Measurements from ENCODE around the gene FYN.

The FYN gene

DNA sequence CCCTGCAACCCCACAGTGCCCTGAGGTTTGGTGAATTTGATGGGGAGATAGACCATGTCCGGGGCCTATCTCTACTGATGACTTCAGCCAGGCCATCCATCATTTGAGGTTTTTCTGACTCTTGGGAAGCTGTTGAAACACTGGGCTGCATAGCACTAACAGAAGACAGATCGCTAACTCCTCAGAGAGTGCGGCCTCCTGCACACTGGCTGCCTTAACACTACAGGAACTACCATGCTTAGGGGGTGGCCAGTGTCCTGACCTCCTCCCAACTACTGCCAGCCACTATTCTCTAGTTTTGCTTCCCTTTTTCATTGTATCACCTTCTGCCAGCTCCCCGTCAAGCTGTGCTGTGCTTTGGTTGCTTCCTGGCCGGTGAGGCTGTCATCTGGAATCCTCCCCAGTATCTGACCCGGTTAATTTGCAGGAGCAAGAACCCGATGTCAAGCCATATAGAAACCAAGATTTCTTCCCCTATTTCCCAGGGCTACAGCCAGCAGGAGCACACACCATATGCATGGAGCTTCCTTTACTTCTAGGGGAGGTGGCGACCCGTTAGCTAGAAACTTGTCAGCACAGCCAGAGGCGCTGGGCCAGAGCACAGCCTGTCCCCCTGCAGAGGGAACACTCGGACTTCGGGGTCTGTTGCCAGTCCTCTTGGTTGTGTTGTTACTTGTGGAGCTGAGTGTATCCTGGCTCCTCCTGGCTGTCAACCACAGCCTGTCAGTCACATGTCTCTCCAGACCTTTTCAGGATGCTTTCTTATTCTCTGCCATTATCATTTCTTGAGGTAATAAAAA, 210.3 kb downstream of the FYN start:
- Histone ChIP-seq H3K4me3 (ENCODE audit: low read length) (no peak overlapping the region), H3K27me3 (ENCODE audit: control insufficient read depth, insufficient read depth, low read length) (no peaks in the 10 kb centered on the region), H3K9ac (ENCODE audit: low read length) (no peak overlapping the region), H3K9me3 (ENCODE audit: control insufficient read depth, low read length) (no peaks in the 10 kb centered on the region), H3K36me3 (ENCODE audit: control insufficient read depth, insufficient read depth, low read length) (no peaks in the 10 kb centered on the region), H3K4me1 (ENCODE audit: control insufficient read depth, insufficient read depth, low read length) (peaks cover 5% of the 10 kb centered on the region)

DNA sequence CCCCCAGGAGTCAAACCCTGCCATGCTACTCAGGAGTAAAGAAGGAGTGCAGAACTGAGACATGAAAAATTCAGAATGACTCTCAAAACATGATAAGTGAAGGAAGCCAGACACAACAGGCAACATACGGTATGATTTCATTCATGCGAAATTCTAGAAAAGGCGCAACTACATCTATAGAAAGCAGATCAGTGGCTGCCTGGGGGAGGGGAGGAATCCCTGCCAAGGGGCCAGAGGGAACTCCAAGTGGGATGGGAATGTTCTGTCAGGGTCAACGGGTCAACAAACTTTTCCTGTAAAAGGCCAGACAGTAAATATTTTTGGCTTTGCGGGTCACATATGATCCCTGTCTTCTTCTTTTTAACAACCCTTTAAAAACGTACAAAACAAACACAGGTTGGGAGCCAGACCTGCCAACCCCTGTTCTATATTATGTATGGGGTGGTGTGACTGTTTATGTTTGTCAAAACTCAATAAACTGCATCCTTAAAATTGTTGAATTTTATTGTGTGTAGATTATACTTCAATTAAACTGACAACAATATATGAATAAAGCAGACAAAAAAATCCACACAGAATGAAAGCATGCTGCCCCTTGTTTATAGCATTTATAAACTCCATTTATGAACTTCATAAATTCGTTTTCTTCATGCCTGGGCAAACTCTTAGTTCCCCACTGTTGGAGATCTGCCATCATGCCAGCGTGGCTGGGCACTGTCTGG, 211.0 kb downstream of the FYN start:
- peaks cover 5% of the 10 kb centered on the region for H3K4me1 ChIP-seq (ENCODE audit: control insufficient read depth, insufficient read depth, low read length)

DNA sequence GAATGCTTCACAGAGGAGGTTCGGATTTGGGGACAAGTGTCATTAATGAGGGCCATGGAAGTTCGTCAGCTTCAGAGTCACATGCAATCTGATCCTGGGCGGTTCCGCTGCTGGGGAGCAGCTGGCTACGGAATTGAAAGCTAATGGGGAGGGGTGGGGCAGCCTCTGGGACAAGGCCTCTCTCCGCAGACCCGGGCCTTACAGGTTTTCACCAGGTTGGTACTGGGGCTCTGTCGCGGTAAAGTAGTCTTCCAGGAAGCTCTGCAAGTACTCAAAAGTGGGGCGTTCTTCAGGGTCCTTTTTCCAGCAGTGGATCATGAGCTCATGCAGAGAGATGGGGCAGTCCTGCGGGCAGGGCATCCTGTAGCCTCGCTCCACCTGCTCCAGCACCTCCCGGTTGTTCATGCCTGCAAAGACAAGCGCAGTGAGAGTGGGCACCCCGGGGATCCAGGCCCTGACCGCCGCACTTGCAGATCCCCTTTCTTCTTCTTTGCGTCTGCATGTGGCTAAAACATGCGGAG, 211.7 kb downstream of the FYN start:
- Histone ChIP-seq H3K27me3 (ENCODE audit: control insufficient read depth, insufficient read depth, low read length) (no peaks in the 10 kb centered on the region), H3K9me3 (ENCODE audit: control insufficient read depth, low read length) (no peaks in the 10 kb centered on the region), H3K4me1 (ENCODE audit: control insufficient read depth, insufficient read depth, low read length) (peaks cover 5% of the 10 kb centered on the region), H3K36me3 (ENCODE audit: control insufficient read depth, insufficient read depth, low read length) (no peaks in the 10 kb centered on the region), H3K4me3 (ENCODE audit: low read length) (no peak overlapping the region), H3K9ac (ENCODE audit: low read length) (no peak overlapping the region)

More for the DNA sequence above, 211.0 kb downstream of the FYN start:
- Histone ChIP-seq H3K27me3 (ENCODE audit: control insufficient read depth, insufficient read depth, low read length) (no peaks in the 10 kb centered on the region), H3K9me3 (ENCODE audit: control insufficient read depth, low read length) (no peaks in the 10 kb centered on the region), H3K4me3 (ENCODE audit: low read length) (no peak overlapping the region), H3K9ac (ENCODE audit: low read length) (no peak overlapping the region), H3K36me3 (ENCODE audit: control insufficient read depth, insufficient read depth, low read length) (no peaks in the 10 kb centered on the region)

DNA sequence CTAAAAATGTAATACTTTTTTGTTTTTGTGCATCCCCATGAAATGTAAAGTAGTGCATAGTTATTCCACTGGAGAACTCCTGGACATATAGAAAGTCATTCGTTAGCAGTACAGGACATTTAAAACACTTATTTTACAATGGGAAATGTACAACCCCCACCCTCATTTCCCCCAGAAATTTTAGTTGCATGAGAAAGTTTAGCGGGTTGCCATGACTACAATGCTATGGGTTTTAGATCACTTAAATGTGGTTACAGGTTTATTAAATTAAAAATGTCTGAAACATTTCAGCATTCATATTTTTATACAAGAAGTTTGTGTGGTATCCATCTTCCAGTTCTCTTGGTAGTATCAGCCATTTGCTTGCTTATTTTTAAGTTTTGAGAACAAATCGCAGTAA, 212.7 kb downstream of the FYN start:
- H3K9ac ChIP-seq (ENCODE audit: low read length): no peak overlapping the region
- H3K4me1 ChIP-seq (ENCODE audit: control insufficient read depth, insufficient read depth, low read length): peaks cover 5% of the 10 kb centered on the region
- no peak overlapping the region for H3K4me3 ChIP-seq (ENCODE audit: low read length)
- H3K27me3 ChIP-seq (ENCODE audit: control insufficient read depth, insufficient read depth, low read length): no peaks in the 10 kb centered on the region
- no peaks in the 10 kb centered on the region for H3K36me3 ChIP-seq (ENCODE audit: control insufficient read depth, insufficient read depth, low read length)
- H3K9me3 ChIP-seq (ENCODE audit: control insufficient read depth, low read length): no peaks in the 10 kb centered on the region

DNA sequence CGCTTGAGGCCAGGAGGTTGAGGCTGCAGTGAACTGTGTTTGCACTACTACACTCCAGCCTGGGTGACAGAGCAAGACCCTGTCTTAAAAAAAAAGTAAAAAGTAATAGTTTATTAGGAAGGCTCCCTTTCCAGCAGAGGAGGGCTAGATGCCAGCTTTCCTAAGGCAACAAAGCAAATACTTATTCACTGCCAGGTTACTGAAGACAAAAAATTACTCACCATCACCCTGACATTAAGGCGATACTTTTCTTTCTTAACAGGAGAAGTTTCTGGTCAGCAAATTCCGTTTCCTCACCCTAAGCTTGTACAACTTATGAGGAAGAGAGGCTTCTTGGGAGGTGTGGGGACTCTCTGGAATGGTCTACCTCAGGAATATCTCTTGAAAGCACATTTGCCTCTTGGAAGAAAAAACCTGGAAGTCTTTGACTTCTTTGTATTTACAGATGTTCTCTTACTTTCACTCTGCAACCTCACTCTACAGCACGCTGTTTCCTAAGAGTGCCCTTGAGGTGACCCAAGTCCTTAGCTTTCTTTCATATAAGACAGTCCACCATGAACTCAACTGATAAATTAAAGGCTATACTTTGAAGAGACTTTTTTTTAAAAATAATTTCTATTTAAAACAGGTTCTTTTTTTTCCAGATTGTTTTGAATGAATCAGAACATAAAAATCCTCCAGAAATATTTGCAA, 214.6 kb downstream of the FYN start:
- no peaks in the 10 kb centered on the region for H3K36me3 ChIP-seq (ENCODE audit: control insufficient read depth, insufficient read depth, low read length)
- no peak overlapping the region for H3K4me3 ChIP-seq (ENCODE audit: low read length)
- no peaks in the 10 kb centered on the region for H3K9me3 ChIP-seq (ENCODE audit: control insufficient read depth, low read length)
- peaks cover 5% of the 10 kb centered on the region for H3K4me1 ChIP-seq (ENCODE audit: control insufficient read depth, insufficient read depth, low read length)
- no peak overlapping the region for H3K9ac ChIP-seq (ENCODE audit: low read length)
- H3K27me3 ChIP-seq (ENCODE audit: control insufficient read depth, insufficient read depth, low read length): no peaks in the 10 kb centered on the region

DNA sequence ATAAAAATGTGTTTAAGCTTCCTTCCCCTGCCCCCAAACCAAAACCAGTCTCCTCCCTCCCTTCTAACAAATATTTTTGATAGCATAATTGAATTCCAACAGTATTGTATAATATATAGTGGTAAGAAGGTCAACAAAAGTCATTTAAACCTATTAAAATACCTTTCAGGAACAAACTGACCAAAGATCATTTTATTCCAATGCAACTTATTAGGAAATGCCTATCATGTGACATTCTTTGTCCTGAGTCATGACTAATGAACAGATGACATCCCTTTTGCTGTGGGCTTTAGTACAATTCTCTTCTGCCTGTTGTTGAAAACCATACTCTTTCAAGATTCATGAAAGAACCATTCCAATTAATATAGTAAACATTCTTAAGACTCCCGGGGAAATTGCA, 216.1 kb downstream of the FYN start:
- Histone ChIP-seq H3K36me3 (ENCODE audit: control insufficient read depth, insufficient read depth, low read length) (no peaks in the 10 kb centered on the region), H3K4me3 (ENCODE audit: low read length) (no peak overlapping the region), H3K27me3 (ENCODE audit: control insufficient read depth, insufficient read depth, low read length) (no peaks in the 10 kb centered on the region), H3K9me3 (ENCODE audit: control insufficient read depth, low read length) (no peaks in the 10 kb centered on the region), H3K4me1 (ENCODE audit: control insufficient read depth, insufficient read depth, low read length) (no peaks in the 10 kb centered on the region), H3K9ac (ENCODE audit: low read length) (no peak overlapping the region)

DNA sequence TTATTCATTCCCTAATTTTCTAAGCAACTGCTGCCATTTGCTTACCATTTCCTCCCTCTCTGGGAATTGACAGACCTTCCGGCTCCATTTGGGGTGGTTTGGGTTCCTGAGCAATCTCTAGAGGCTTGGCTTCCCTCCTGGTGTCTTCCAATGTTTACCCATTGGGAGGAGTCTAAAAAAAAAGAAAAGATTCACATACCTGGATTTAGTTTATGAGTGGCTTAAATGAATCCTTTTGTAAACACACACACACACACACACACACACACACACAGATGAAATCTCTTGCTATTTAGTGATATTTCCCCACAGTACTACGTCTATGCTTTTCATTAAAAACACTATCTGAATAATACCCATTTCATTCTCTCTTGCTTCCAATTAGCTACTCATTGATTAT, 219.3 kb downstream of the FYN start:
- H3K4me1 ChIP-seq (ENCODE audit: control insufficient read depth, insufficient read depth, low read length): peaks cover 7% of the 10 kb centered on the region

DNA sequence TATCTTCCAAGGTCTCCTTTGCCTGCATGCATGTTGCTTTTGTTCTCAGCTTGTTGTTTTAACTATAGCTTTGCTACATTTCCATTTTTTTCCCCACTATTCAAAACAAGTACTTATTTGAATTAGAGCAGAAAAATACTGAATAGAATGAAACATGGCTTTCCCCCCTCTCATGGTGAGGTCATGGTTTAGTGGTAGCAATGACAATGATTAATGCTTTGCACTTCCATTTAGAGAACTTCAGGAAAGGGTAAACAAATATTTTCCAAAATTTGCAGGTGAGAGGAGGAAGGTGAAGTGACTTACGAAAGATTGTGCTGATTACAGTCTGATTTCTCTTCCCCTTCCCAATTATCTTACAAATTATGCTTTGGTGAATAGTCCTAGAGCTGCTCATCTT, 219.8 kb downstream of the FYN start:
- H3K36me3 ChIP-seq (ENCODE audit: control insufficient read depth, insufficient read depth, low read length): no peaks in the 10 kb centered on the region
- H3K4me3 ChIP-seq (ENCODE audit: low read length): no peak overlapping the region
- no peaks in the 10 kb centered on the region for H3K27me3 ChIP-seq (ENCODE audit: control insufficient read depth, insufficient read depth, low read length)
- H3K9me3 ChIP-seq (ENCODE audit: control insufficient read depth, low read length): no peaks in the 10 kb centered on the region
- H3K4me1 ChIP-seq (ENCODE audit: control insufficient read depth, insufficient read depth, low read length): peaks cover 7% of the 10 kb centered on the region
- H3K9ac ChIP-seq (ENCODE audit: low read length): no peak overlapping the region

More for the DNA sequence above, 219.3 kb downstream of the FYN start:
- no peaks in the 10 kb centered on the region for H3K9me3 ChIP-seq (ENCODE audit: control insufficient read depth, low read length)
- H3K4me3 ChIP-seq (ENCODE audit: low read length): no peak overlapping the region
- H3K36me3 ChIP-seq (ENCODE audit: control insufficient read depth, insufficient read depth, low read length): no peaks in the 10 kb centered on the region
- H3K9ac ChIP-seq (ENCODE audit: low read length): no peak overlapping the region
- no peaks in the 10 kb centered on the region for H3K27me3 ChIP-seq (ENCODE audit: control insufficient read depth, insufficient read depth, low read length)

DNA sequence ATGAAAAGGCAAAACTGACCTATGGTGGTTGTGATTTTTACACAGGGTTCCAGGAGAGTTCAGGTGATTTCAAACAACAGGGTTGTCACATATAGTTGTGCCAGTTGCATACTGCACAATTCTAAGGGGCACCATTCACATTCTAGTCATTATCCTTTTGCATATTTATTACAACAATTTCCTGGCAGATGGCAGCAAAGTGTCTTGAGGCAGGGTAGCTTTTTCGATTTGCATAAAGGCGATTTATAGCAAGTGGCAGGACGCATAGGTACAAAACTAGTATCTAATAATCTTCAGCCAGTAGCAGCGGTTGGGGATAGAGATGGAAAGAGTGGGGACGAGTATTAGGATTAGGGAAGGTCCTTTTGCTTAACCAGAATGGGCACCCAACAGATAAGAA, 221.1 kb downstream of the FYN start:
- no peak overlapping the region for H3K4me3 ChIP-seq (ENCODE audit: low read length)
- no peak overlapping the region for H3K9ac ChIP-seq (ENCODE audit: low read length)

DNA sequence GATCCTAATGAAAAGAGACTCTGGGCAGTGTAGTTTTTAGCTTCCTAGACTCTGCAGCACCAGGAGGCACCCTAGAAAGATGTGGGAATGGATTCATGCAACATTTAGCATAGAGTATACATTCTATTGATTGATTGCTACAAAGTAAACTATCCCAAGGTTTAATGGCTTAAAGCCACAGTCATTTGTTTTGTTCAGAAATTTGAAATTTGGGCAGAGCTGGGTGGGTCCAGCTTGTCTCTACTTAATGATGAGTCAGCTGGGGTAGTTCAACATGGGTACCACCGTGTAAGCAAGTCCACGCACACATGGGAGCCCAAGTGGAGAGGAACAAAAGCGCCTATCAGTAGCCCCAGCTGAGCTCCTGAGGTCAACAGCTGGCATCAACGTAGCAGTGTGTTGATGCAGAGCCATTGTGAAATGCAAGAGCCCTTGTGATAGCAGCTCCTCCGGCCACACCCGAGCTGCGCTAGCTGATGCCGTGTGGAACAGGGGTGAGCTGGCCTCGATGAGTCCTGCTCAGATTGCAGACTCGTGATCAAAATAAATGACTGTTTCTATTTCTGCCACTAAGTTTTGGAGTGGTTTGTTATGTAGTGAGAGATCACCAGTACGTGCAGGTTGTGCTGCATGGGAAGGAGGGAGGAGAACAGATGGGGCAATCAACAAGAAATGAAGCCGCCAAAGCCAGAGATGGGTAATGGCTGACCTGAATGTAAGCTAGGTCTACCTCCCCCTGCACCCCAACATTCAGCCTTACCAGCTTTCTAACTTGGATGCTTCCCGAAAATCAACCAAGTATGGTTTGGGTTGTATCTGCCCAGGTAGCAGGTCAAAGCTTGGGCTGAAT, 221.8 kb downstream of the FYN start:
- no peak overlapping the region for H3K4me3 ChIP-seq (ENCODE audit: low read length)
- H3K9ac ChIP-seq (ENCODE audit: low read length): no peak overlapping the region
- H3K27me3 ChIP-seq (ENCODE audit: control insufficient read depth, insufficient read depth, low read length): no peaks in the 10 kb centered on the region
- H3K4me1 ChIP-seq (ENCODE audit: control insufficient read depth, insufficient read depth, low read length): peaks cover 7% of the 10 kb centered on the region
- no peaks in the 10 kb centered on the region for H3K9me3 ChIP-seq (ENCODE audit: control insufficient read depth, low read length)
- H3K36me3 ChIP-seq (ENCODE audit: control insufficient read depth, insufficient read depth, low read length): no peaks in the 10 kb centered on the region

More for the DNA sequence above, 221.1 kb downstream of the FYN start:
- peaks cover 7% of the 10 kb centered on the region for H3K4me1 ChIP-seq (ENCODE audit: control insufficient read depth, insufficient read depth, low read length)
- H3K27me3 ChIP-seq (ENCODE audit: control insufficient read depth, insufficient read depth, low read length): no peaks in the 10 kb centered on the region
- H3K9me3 ChIP-seq (ENCODE audit: control insufficient read depth, low read length): no peaks in the 10 kb centered on the region
- no peaks in the 10 kb centered on the region for H3K36me3 ChIP-seq (ENCODE audit: control insufficient read depth, insufficient read depth, low read length)

DNA sequence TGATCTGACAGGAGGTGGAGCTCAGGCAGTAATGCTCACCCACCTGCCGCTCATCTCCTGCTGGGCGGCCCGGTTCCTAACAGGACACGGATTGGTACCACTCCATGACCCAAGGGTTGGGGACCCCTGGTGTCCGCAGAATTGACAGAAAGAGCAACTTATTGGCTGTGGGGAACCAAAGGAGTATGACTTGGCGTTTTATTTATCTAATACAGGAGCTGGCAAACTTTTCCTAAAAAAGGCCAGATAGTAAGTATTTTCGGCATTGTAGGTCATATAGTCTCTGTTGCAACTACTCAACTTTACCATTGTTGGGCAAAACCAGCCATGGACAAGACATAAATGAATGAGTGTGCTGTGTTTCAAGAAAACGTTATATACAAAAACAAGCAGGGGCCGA, 223.2 kb downstream of the FYN start:
- no peak overlapping the region for H3K4me3 ChIP-seq (ENCODE audit: low read length)
- peaks cover 7% of the 10 kb centered on the region for H3K4me1 ChIP-seq (ENCODE audit: control insufficient read depth, insufficient read depth, low read length)
- H3K27me3 ChIP-seq (ENCODE audit: control insufficient read depth, insufficient read depth, low read length): no peaks in the 10 kb centered on the region
- no peaks in the 10 kb centered on the region for H3K9me3 ChIP-seq (ENCODE audit: control insufficient read depth, low read length)
- no peaks in the 10 kb centered on the region for H3K36me3 ChIP-seq (ENCODE audit: control insufficient read depth, insufficient read depth, low read length)
- no peak overlapping the region for H3K9ac ChIP-seq (ENCODE audit: low read length)

Measured in mucosa of stomach (tissue), 1 donor.